ACC112 (cell line): Measurements from ENCODE around the gene NT5DC1.

Source experiments
- H2AFZ ChIP-seq: fragments of 200-600 bp; sonication (generic); one replicate; pipeline ENCODE4 v1.6.0; 2017; ENCODE audit warnings: antibody characterized with exemption, low read length; ENCODE audit not compliant: unreplicated experiment
- H3K27ac ChIP-seq: fragments of 200-600 bp; sonication (generic); 2 replicates; pipeline ENCODE4 v1.5.1; 2014; ENCODE audit warnings: low read depth, mild to moderate bottlenecking, antibody characterized with exemption, low read length, moderate library complexity
- H3K27me3 ChIP-seq: fragments of 200-600 bp; sonication (generic); 2 replicates; pipeline ENCODE4 v1.6.1; 2014; ENCODE audit warnings: mild to moderate bottlenecking, antibody characterized with exemption, low read length, moderate library complexity, mixed read lengths; ENCODE audit not compliant: insufficient read depth
- H3K36me3 ChIP-seq: fragments of 200-600 bp; sonication (generic); 2 replicates; pipeline ENCODE4 v1.6.1; 2016; ENCODE audit warnings: mild to moderate bottlenecking, antibody characterized with exemption, low read length, moderate library complexity, mixed read lengths; ENCODE audit not compliant: insufficient read depth
- H3K4me1 ChIP-seq: fragments of 200-600 bp; sonication (generic); one replicate; pipeline ENCODE4 v1.6.1; 2016; ENCODE audit warnings: low read length, mixed read lengths; ENCODE audit not compliant: insufficient read depth, unreplicated experiment, control insufficient read depth
- H3K4me3 ChIP-seq: fragments of 200-600 bp; sonication (generic); 2 replicates; pipeline ENCODE4 v1.5.1; 2014; ENCODE audit warnings: mild to moderate bottlenecking, low read depth, low read length
- H3K79me2 ChIP-seq: fragments of 200-600 bp; sonication (generic); one replicate; pipeline ENCODE4 v1.6.0; 2016; ENCODE audit warnings: low read length; ENCODE audit not compliant: control insufficient read depth, unreplicated experiment, insufficient read depth

The NT5DC1 gene

GRCh38 chr6:116286773-116287358, 186.2 kb downstream of the NT5DC1 start:
- Histone ChIP-seq H3K27me3 (no peaks in the 10 kb centered on the region), H3K4me1 (no peaks in the 10 kb centered on the region), H2AFZ (no peak overlapping the region), H3K4me3 (no peak overlapping the region), H3K27ac (no peak overlapping the region), H3K79me2 (no peaks in the 10 kb centered on the region), H3K36me3 (no peaks in the 10 kb centered on the region)

GRCh38 chr6:116287689-116288282, 187.1 kb downstream of the NT5DC1 start:
- Histone ChIP-seq H3K4me3 (no peak overlapping the region), H3K79me2 (no peaks in the 10 kb centered on the region), H3K27ac (no peak overlapping the region), H2AFZ (no peak overlapping the region), H3K4me1 (no peaks in the 10 kb centered on the region), H3K27me3 (no peaks in the 10 kb centered on the region), H3K36me3 (no peaks in the 10 kb centered on the region)

GRCh38 chr6:116289876-116290275, 189.2 kb downstream of the NT5DC1 start:
- Histone ChIP-seq H3K4me1 (no peaks in the 10 kb centered on the region), H3K27me3 (no peaks in the 10 kb centered on the region), H3K27ac (no peak overlapping the region), H2AFZ (no peak overlapping the region), H3K4me3 (no peak overlapping the region), H3K36me3 (no peaks in the 10 kb centered on the region), H3K79me2 (no peaks in the 10 kb centered on the region)

- Histone ChIP-seq H3K27ac (no peak overlapping the region), H3K79me2 (no peaks in the 10 kb centered on the region), H3K4me3 (no peak overlapping the region), H3K4me1 (no peaks in the 10 kb centered on the region), H2AFZ (no peak overlapping the region), H3K27me3 (no peaks in the 10 kb centered on the region), H3K36me3 (no peaks in the 10 kb centered on the region)
Observed at GRCh38 chr6:116290799-116291198, 190.1 kb downstream of the NT5DC1 start.

- H3K36me3 ChIP-seq = no peaks in the 10 kb centered on the region
- no peak overlapping the region for H3K27ac ChIP-seq
- H2AFZ ChIP-seq = no peak overlapping the region
- no peaks in the 10 kb centered on the region for H3K79me2 ChIP-seq
- no peak overlapping the region for H3K4me3 ChIP-seq
- no peaks in the 10 kb centered on the region for H3K4me1 ChIP-seq
- no peaks in the 10 kb centered on the region for H3K27me3 ChIP-seq
Observed at GRCh38 chr6:116291701-116292396, 191.2 kb downstream of the NT5DC1 start.

GRCh38 chr6:116292553-116292952, 191.9 kb downstream of the NT5DC1 start:
- H3K4me1 ChIP-seq = no peaks in the 10 kb centered on the region
- H3K27me3 ChIP-seq = no peaks in the 10 kb centered on the region
- H3K79me2 ChIP-seq = no peaks in the 10 kb centered on the region
- H3K27ac ChIP-seq = no peak overlapping the region
- H3K4me3 ChIP-seq = no peak overlapping the region
- H3K36me3 ChIP-seq = no peaks in the 10 kb centered on the region
- no peak overlapping the region for H2AFZ ChIP-seq

GRCh38 chr6:116298273-116298672, 197.6 kb downstream of the NT5DC1 start:
- H3K27me3 ChIP-seq = no peaks in the 10 kb centered on the region
- H2AFZ ChIP-seq = no peak overlapping the region
- H3K4me1 ChIP-seq = no peaks in the 10 kb centered on the region
- H3K4me3 ChIP-seq = no peak overlapping the region
- no peaks in the 10 kb centered on the region for H3K79me2 ChIP-seq
- H3K27ac ChIP-seq = no peak overlapping the region
- H3K36me3 ChIP-seq = 0 out of 2 replicates have a peak, but pooled peaks cover 3% of the 10 kb centered on the region

- Histone ChIP-seq H3K79me2 (no peaks in the 10 kb centered on the region), H3K4me3 (no peak overlapping the region), H3K27me3 (no peaks in the 10 kb centered on the region), H3K27ac (no peak overlapping the region), H3K4me1 (no peaks in the 10 kb centered on the region), H2AFZ (no peak overlapping the region), H3K36me3 (0 out of 2 replicates have a peak, but pooled peaks cover 3% of the 10 kb centered on the region)
Observed at GRCh38 chr6:116298973-116299372, 198.3 kb downstream of the NT5DC1 start.
